HCT116 (cell line): ENCODE measurements around the gene ASPHD1.

Experiments used
- CTCF ChIP-seq, 3 experiments: fragments of 200-600 bp in 1 of 3; sonication (generic) in 1 of 3; IDR thresholded peaks in 2 of 3; conservative IDR thresholded peaks in 1 of 3; 2 replicates each; pipeline ENCODE4 v1.5.1; 2012 to 2017; ENCODE audit warnings: low read depth in 2 of 3, low read length in 2 of 3, antibody characterized with exemption in 1 of 3, borderline replicate concordance in 1 of 3, control low read depth in 1 of 3, mild to moderate bottlenecking in 1 of 3, mixed read lengths in 1 of 3, mixed run types in 1 of 3, moderate library complexity in 1 of 3; ENCODE audit not compliant: insufficient read depth in 1 of 3
- ZBTB33 ChIP-seq: IDR thresholded peaks from 2 replicates; pipeline ENCODE4 v1.6.1; 2011; ENCODE audit warnings: mild to moderate bottlenecking, low read length, moderate library complexity; ENCODE audit not compliant: insufficient replicate concordance; ENCODE audit errors: extremely low read depth

GRCh38 chr16:29898804-29899515, 1.3 kb upstream of the ASPHD1 start:
- TF ChIP-seq CTCF (IDR thresholded peaks at IDR 0.05 in 2 of 3, conservative IDR thresholded peaks at IDR 0.05 in 1 of 3; ENCODE audit: borderline replicate concordance in 1 of 3, insufficient read depth in 1 of 3, low read depth in 2 of 3, low read length in 2 of 3) (no peak), ZBTB33 (no peak)
